HFFc6 (cell line): ENCODE results near the gene PTPRN2. TPM values are rescaled to one million over a fixed set of nuclear protein-coding genes. Genes with fewer than 3 reads are reported as not detected.
"Not testable (repeated sequence)": the region's sequence is repeated elsewhere in the genome, so short reads cannot be mapped to it uniquely, and the experiment has no call there.

Experiments used
- DNase-seq: peaks from one replicate; pipeline ENCODE4 v3.0.0-alpha.2; 2018
- H3K27ac Mint-ChIP-seq: 2 replicates; pipeline ENCODE4 v1.8.0; 2020; ENCODE audit warnings: mild to moderate bottlenecking, mixed read lengths
- H3K27me3 Mint-ChIP-seq: 2 replicates; pipeline ENCODE4 v1.8.0; 2021; ENCODE audit warnings: mild to moderate bottlenecking, moderate library complexity, mixed read lengths; ENCODE audit not compliant: insufficient read depth
- H3K36me3 Mint-ChIP-seq: 2 replicates; pipeline ENCODE4 v1.8.0; 2021; ENCODE audit warnings: low read depth, mixed read lengths
- H3K4me1 Mint-ChIP-seq: 2 replicates; pipeline ENCODE4 v1.8.0; 2020; ENCODE audit warnings: low read depth, mixed read lengths
- H3K4me3 Mint-ChIP-seq: 2 replicates; pipeline ENCODE4 v1.8.0; 2020; ENCODE audit warnings: mild to moderate bottlenecking, moderate library complexity, mixed read lengths
- H3K9me3 Mint-ChIP-seq: 2 replicates; pipeline ENCODE4 v1.8.0; 2020; ENCODE audit warnings: mild to moderate bottlenecking, mixed read lengths
- long read RNA-seq: library from polyadenylated mRNA; unstranded; transcript quantifications from one replicate; pipeline ENCODE4 v2.0.0, GENCODE V29; 2019
- total RNA-seq, 6 experiments: library from RNA; stranded (reverse); fragmentation: NEBNext Ultra II Directional; extraction: Animal tissue kit (Norgen Biotek cat#: 25700); gene quantifications; 2 replicates in 1 of 6; 3 replicates in 5 of 6; pipeline ENCODE4 v1.2.3, GENCODE V29; 2021
- TF ChIP-seq, protein P1 (sequence below): fragments of 200-600 bp; sonication (generic); IDR thresholded peaks from 2 replicates; pipeline ENCODE4 v1.5.0; 2021; ENCODE audit warnings: antibody characterized with exemption, mild to moderate bottlenecking

The PTPRN2 gene
- under 1 TPM; 0.05 to 0.27 (median 0.23) TPM for total RNA-seq
- long read RNA-seq, partial matches to known transcripts = 3 of 3 reads
- long read RNA-seq, other reads (novel, unspliced or antisense) = 0 of 3 reads

DNA sequence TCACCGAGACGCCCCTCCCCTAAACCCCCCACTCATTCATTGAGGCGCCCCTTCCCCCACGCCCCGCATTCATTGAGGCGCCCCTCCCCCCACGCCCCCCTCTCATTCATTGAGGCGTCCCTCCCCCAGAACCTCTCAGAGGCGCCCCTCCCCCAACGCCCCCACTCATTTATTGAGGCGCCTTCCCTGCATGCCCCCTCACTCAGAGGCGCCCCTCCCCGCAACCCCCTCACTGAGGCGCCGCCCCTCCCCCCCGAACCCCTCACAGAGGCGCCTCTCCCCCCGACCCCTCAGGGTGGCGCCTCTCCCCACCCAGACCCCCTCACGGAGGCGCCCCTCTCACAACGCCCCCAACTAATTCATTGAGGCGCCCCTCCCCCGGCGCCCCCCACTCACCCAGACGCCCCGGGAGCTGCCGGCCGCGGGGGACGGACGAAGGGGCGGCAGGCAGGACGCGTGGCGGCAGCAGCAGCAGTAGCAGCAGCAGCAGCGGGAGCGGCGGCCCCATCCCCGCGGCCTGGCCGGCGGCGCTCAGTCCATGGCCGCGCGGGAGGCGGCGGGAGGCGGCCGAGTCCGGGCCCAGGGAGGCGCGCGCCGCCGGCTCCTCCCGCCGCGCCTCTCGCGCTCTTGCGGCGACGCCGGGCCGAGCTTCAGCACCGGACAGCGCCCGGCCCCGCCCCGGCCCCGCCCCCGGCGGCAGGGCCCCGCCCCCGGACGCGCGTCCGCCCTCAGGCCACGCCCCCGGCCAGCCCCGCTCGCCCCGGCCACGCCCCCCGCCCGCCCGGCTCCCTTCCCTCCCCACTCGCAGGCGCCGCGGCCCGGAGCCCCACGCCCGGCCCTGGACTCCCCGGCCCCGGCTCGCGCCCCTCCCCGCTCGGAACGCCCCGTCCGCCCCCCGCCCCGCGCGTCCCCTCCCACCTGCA lies at the start of gene PTPRN2:
TSS of gene PTPRN2 (minus strand) at position 662 of the 923 bp plus-strand sequence.
- Mint-ChIP-seq H3K27ac (no peak within 1 kb of the TSS), H3K27me3 (peaks cover 19% of the 10 kb centered on the region), H3K36me3 (no peaks in the 10 kb centered on the region), H3K4me3 (no peak within 1 kb of the TSS), H3K9me3 (no peaks in the 10 kb centered on the region; the same call in 1 of the 2 replicates), H3K4me1 (no peaks in the 10 kb centered on the region)
- DNase-seq = no peak
- TF ChIP-seq, protein P1, sequence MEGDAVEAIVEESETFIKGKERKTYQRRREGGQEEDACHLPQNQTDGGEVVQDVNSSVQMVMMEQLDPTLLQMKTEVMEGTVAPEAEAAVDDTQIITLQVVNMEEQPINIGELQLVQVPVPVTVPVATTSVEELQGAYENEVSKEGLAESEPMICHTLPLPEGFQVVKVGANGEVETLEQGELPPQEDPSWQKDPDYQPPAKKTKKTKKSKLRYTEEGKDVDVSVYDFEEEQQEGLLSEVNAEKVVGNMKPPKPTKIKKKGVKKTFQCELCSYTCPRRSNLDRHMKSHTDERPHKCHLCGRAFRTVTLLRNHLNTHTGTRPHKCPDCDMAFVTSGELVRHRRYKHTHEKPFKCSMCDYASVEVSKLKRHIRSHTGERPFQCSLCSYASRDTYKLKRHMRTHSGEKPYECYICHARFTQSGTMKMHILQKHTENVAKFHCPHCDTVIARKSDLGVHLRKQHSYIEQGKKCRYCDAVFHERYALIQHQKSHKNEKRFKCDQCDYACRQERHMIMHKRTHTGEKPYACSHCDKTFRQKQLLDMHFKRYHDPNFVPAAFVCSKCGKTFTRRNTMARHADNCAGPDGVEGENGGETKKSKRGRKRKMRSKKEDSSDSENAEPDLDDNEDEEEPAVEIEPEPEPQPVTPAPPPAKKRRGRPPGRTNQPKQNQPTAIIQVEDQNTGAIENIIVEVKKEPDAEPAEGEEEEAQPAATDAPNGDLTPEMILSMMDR = no peak

DNA sequence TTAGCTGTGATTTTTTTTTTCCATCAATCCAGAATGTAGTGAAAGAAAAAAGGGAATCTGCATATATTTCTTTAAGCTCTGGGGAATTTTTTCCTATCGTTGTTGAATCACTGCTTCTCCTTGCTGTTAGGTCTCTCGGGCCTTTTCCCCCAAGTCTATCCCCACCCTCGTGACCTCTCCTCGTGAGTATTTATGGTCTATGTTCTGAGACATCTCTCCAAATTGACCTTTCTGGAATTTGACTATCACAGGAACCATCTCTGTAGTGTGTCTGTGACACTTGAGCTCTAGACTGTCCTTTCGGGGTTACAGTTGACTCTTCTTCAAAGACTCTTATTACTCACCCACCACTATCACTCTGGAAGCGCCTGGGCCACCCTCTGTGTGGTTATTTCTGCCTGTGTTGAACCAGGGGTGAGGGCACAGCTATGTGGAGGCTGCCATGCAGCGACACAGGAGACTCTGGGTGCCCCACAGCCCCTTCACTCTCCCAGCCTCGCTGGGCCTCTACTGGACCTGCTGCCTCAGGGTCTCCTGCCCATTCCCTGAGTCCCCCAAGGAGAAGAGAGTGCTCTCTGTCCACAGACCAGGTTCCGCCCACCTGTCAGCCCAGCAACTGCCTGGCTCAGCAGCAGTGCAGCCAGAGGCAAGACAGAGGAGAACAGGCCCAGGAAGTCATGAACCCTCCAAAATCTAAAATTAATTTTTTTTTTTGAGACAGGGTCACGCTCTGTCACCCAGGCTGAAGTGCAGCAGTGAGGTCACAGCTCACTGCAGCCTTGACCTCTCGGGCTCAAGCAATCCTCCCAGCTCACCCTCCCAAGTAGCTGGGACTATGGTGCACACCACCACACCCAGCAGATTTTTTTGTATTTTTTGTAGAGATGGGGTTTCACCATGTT lies 45.7 kb upstream of the PTPRN2 start:
- H3K9me3 Mint-ChIP-seq = no peaks in the 10 kb centered on the region
- H3K36me3 Mint-ChIP-seq = peaks cover 26% of the 10 kb centered on the region
- TF ChIP-seq, protein P1 = no peak
- H3K4me3 Mint-ChIP-seq = no peak overlapping the region
- no peak overlapping the region for H3K27ac Mint-ChIP-seq
- H3K4me1 Mint-ChIP-seq = no peaks in the 10 kb centered on the region
- no peak for DNase-seq
- H3K27me3 Mint-ChIP-seq = no peaks in the 10 kb centered on the region; the same call in 1 of the 2 replicates

DNA sequence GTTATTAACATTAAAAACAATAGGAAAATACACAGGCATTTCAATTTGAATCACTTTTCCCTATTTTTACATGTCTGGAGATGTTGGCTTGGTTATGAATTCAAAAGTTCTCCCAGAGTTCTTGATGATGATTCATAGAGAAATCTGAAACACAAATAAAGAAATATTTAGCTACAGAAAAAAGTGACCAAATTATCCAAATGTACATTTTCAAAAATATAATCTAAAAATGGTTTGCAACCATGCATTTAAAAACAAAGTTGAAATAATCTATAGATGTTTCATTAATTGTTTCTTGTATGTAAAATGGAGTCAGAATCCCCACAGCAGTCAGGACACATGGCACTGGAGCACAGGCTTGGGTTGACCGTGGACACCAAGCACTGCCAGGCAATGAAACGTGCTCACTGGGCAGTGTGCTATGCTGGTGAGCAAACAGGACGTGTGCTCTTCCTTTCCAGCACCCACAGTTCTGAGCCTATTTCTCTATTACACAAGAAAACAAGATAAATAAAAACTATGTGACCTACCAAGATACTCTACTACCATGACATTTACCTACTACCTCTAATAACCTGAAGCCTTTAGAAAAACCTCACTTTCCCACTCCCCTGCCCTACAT lies 44.1 kb upstream of the PTPRN2 start:
- Mint-ChIP-seq H3K4me3 (no peak overlapping the region), H3K27me3 (no peaks in the 10 kb centered on the region; the same call in 1 of the 2 replicates), H3K27ac (no peak overlapping the region), H3K9me3 (no peaks in the 10 kb centered on the region), H3K36me3 (peaks cover 31% of the 10 kb centered on the region), H3K4me1 (no peaks in the 10 kb centered on the region)
- TF ChIP-seq, protein P1 = no peak
- DNase-seq = no peak

DNA sequence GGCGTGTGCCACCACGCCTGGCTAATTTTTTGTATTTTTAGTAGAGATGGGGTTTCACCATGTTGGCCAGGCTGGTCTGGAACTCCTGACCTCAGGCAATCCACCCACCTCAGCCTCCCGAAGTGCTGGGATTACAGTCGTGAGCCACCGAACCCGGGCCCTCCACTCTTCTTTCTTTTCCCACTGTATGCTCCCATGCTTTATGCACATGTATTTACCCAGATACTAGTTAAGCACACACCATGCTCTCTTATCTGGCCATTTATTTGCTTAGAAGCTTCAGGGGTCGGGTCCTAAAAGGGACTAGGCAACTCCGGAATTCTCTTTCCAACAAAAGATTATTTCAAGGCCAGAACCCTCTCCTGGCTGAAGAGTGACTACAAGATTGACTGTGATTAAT lies 38.7 kb upstream of the PTPRN2 start:
- not testable (repeated sequence) for H3K9me3 Mint-ChIP-seq, DNase-seq, H3K27ac Mint-ChIP-seq, H3K27me3 Mint-ChIP-seq, H3K4me3 Mint-ChIP-seq, H3K4me1 Mint-ChIP-seq
- peaks cover 33% of the 10 kb centered on the region for H3K36me3 Mint-ChIP-seq

DNA sequence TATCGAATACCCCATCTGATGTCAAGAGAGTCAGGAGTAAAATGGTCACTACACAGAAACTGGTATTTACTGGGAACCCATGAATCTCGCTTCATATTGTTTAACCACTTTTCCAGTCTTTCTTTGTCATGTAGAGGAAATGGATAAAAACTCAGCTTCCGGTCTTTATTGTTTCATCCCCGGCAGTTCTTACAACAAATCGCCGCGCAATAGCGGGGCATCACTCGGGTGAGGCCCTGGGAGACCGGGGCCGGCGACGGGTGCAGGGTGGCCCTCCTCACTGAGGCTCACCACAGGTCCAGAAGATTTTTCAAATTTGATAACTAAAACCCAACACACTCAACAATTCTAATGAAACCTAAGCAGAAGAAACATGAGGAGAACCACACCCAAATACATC lies 35.6 kb upstream of the PTPRN2 start:
- no peaks in the 10 kb centered on the region for H3K9me3 Mint-ChIP-seq
- H3K4me3 Mint-ChIP-seq = no peak overlapping the region
- peaks cover 23% of the 10 kb centered on the region for H3K36me3 Mint-ChIP-seq
- no peaks in the 10 kb centered on the region; the same call in 1 of the 2 replicates for H3K27me3 Mint-ChIP-seq
- H3K27ac Mint-ChIP-seq = no peak overlapping the region
- no peak for DNase-seq
- H3K4me1 Mint-ChIP-seq = no peaks in the 10 kb centered on the region
- TF ChIP-seq, protein P1 = no peak
